PC-3 (cell line): Measurements from ENCODE around the gene ITPR3. TPM values are rescaled to one million over a fixed set of nuclear protein-coding genes. Genes with fewer than 3 reads are reported as not detected.
A peak's percentile ranks its signal among the peaks of the same experiment; 100 is the strongest.

Source experiments
- ATAC-seq: fragments of 200-7000 bp; cut with Tn5 transposase; 2 replicates; pipeline ENCODE4 v1.9.1; 2020; ENCODE audit warnings: mild to moderate bottlenecking, moderate library complexity
- BruUV-seq: library from RNA; stranded (reverse); fragments of 400-500 nt; replicated peaks from 2 replicates; lab custom pipeline; 2021; lab: Mats Ljungman, UMichigan
- CTCF ChIA-PET: fragments of 300-600 bp; sonication (Branson Sonifier 250); formaldehyde crosslinking; loops from one replicate; lab custom pipeline; 2022; ENCODE audit warnings: antibody characterized with exemption; lab: Charles Lee
- POLR2A ChIA-PET: fragments of 300-600 bp; sonication (Branson Sonifier 250); formaldehyde crosslinking; loops from one replicate; lab custom pipeline; 2022; ENCODE audit warnings: antibody characterized with exemption; ENCODE audit not compliant: unreplicated experiment; lab: Charles Lee
- DNase-seq: peaks from one replicate; pipeline ENCODE4 v3.0.0-alpha.2; 2015
- H2AFZ ChIP-seq: fragments of 300-600 bp; sonication (generic); 2 replicates; pipeline ENCODE4 v1.6.0; 2016; ENCODE audit warnings: antibody characterized with exemption, low read length
- H3F3A ChIP-seq: fragments of 300-600 bp; sonication (generic); one replicate; pipeline ENCODE4 v1.6.0; 2017; ENCODE audit warnings: antibody characterized with exemption, low read length, control low read depth, mild to moderate bottlenecking; ENCODE audit not compliant: unreplicated experiment
- H3K27ac ChIP-seq: fragments of 300-600 bp; sonication (generic); 2 replicates; pipeline ENCODE4 v1.5.1; 2016; ENCODE audit warnings: mild to moderate bottlenecking, low read length
- H3K27me3 ChIP-seq: fragments of 300-600 bp; sonication (generic); 2 replicates; pipeline ENCODE4 v1.6.1; 2016; ENCODE audit warnings: low read length, mixed read lengths
- H3K36me3 ChIP-seq: fragments of 300-600 bp; sonication (generic); 2 replicates; pipeline ENCODE4 v1.6.1; 2016; ENCODE audit warnings: low read depth, mixed run types, low read length, mixed read lengths
- H3K4me1 ChIP-seq: fragments of 300-600 bp; sonication (generic); 2 replicates; pipeline ENCODE4 v1.5.1; 2016; ENCODE audit warnings: low read length; ENCODE audit not compliant: insufficient read depth
- H3K4me2 ChIP-seq: fragments of 300-600 bp; sonication (generic); 2 replicates; pipeline ENCODE4 v1.6.0; 2016; ENCODE audit warnings: low read length
- H3K4me3 ChIP-seq: fragments of 300-600 bp; sonication (generic); 2 replicates; pipeline ENCODE4 v1.5.1; 2016; ENCODE audit warnings: mild to moderate bottlenecking, low read length, mixed read lengths
- H3K79me2 ChIP-seq: fragments of 300-600 bp; sonication (generic); 2 replicates; pipeline ENCODE4 v1.6.1; 2017; ENCODE audit warnings: low read length, mixed read lengths
- H3K9ac ChIP-seq: fragments of 300-600 bp; sonication (generic); 2 replicates; pipeline ENCODE4 v1.6.0; 2016; ENCODE audit warnings: mild to moderate bottlenecking, low read length
- H3K9me2 ChIP-seq: fragments of 300-600 bp; sonication (generic); replicated peaks from 2 replicates; pipeline ENCODE4 v1.6.1; 2016; ENCODE audit warnings: mixed run types, low read length, mixed read lengths
- H3K9me3 ChIP-seq: fragments of 300-600 bp; sonication (generic); 2 replicates; pipeline ENCODE4 v1.6.1; 2016; ENCODE audit warnings: low read length, mixed read lengths
- H4K20me1 ChIP-seq: fragments of 300-600 bp; sonication (generic); 2 replicates; pipeline ENCODE4 v1.6.1; 2016; ENCODE audit warnings: low read length, mixed read lengths
- EZH2 ChIP-seq: fragments of 300-600 bp; sonication (generic); IDR thresholded peaks from one replicate; pipeline ENCODE4 v1.6.1; 2017; ENCODE audit warnings: antibody characterized with exemption, mild to moderate bottlenecking, low read length; ENCODE audit not compliant: unreplicated experiment
- EZH2phosphoT487 ChIP-seq: fragments of 300-600 bp; sonication (generic); IDR thresholded peaks from 2 replicates; pipeline ENCODE4 v1.6.1; 2018; ENCODE audit warnings: mild to moderate bottlenecking, antibody characterized with exemption, low read length, borderline replicate concordance
- intact Hi-C: fragments of 100-400 bp; cut with micrococcal nuclease; formaldehyde crosslinking; loops from 2 replicates; pipeline ENCODE4 v1.9.0; 2023
- total RNA-seq: library from RNA; depleted of rRNA; stranded (reverse); fragments of >200 nt; gene quantifications from 2 replicates; pipeline ENCODE4 v1.2.3, GENCODE V29; 2014
- TF ChIP-seq, protein P1 (sequence below): fragments of 300-600 bp; sonication (generic); conservative IDR thresholded peaks from 2 replicates; pipeline ENCODE4 v1.5.1; 2017; ENCODE audit warnings: antibody characterized with exemption, low read depth, mild to moderate bottlenecking, low read length

ITPR3 gene
- total RNA-seq, 1 experiment from 2014 or later: 41.8 TPM

DNA sequence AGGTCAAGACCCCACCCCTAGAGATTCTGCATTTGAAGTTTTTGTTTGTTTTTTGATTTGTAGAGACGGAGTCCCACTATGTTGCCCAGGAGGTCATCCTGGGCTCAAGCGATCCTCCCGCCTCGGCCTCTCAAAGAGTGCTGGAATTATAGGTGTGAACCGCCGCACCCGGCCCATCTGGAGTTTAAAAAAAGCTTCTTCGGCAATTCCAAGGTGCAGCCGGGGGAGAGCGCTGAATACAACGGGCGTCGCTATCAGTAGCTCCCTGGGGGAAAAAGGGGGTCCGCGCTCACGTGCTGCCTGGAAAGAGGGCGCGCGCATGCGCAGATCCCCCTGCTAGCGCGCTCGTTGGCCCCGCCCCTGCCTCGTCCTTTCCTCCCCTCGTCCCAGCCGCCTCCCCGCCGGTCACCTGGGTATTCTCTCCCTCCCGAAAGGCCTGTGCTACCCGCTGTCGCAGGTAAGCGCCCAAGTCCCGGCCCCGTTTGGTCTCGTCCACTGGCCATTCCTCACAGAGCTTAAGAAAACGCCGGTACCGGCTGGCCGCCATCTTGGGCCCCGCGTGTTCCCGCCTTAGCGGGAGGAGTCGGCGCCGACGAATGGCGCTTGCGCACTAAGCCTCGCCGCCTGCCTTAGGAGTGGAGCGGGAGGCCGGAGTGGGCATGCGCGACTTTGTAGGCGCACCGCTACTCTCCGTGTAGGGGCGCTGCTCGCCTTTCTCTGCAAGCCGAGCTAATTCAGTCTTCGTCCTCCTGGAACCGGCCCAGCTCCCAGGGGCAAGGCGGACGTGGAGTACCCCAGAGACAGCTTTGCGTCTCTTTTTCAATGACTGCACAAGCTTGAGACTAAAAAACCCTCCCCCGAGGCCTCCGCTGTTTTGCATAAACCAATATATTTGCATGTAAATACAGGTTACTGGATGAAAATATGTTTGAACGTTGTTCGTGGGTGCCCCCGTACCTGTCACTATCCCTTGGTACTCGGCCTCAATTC, 90.3 kb downstream of the ITPR3 start, which contains the start of gene UQCC2:
UQCC2 (minus strand) TSS at position 561 of the 990 bp plus-strand sequence; CDS start at position 547, 14 bp downstream.
- TSS peak; percentile 61 for BruUV-seq
- Histone ChIP-seq H3F3A (no peaks in the 10 kb centered on the region), H3K4me3 (peak within 1 kb of the TSS; percentile 86), H3K9me3 (no peaks in the 10 kb centered on the region), H3K27me3 (no peaks in the 10 kb centered on the region), H3K4me2 (peak within 1 kb of the TSS; percentile 93), H3K36me3 (peaks cover 22% of the 10 kb centered on the region; the same call in 1 of the 2 replicates), H3K9me2 (no peaks in the 10 kb centered on the region), H3K79me2 (peaks cover 39% of the 10 kb centered on the region), H3K4me1 (peaks cover 24% of the 10 kb centered on the region), H4K20me1 (no peaks in the 10 kb centered on the region), H3K27ac (peak within 1 kb of the TSS; percentile 90), H3K9ac (peak within 1 kb of the TSS; percentile 99), H2AFZ (peak within 1 kb of the TSS; percentile 97)
- ATAC-seq (peak; percentile 93), DNase-seq (peak; percentile 98)
- TF ChIP-seq EZH2: no peak
- TF ChIP-seq, protein P1, sequence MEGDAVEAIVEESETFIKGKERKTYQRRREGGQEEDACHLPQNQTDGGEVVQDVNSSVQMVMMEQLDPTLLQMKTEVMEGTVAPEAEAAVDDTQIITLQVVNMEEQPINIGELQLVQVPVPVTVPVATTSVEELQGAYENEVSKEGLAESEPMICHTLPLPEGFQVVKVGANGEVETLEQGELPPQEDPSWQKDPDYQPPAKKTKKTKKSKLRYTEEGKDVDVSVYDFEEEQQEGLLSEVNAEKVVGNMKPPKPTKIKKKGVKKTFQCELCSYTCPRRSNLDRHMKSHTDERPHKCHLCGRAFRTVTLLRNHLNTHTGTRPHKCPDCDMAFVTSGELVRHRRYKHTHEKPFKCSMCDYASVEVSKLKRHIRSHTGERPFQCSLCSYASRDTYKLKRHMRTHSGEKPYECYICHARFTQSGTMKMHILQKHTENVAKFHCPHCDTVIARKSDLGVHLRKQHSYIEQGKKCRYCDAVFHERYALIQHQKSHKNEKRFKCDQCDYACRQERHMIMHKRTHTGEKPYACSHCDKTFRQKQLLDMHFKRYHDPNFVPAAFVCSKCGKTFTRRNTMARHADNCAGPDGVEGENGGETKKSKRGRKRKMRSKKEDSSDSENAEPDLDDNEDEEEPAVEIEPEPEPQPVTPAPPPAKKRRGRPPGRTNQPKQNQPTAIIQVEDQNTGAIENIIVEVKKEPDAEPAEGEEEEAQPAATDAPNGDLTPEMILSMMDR: peak; percentile 79
- CTCF ChIA-PET: interaction anchor here (0.5 to 1.7 kb wide), 21 partner anchors 8 to 1516 kb away, joined by 3 to 13 read pairs (median 4); partner anchors contain the start of genes BAK1 and SPDEF
- intact Hi-C loops: loop anchor here (1.0 to 2.0 kb wide), 2 partner anchors 33 to 51 kb away; no protein-coding TSS in a partner anchor
- POLR2A ChIA-PET: interaction anchor here (0.6 kb wide), 2 partner anchors 185 to 499 kb away, joined by 3 to 4 read pairs; no protein-coding TSS in a partner anchor

DNA sequence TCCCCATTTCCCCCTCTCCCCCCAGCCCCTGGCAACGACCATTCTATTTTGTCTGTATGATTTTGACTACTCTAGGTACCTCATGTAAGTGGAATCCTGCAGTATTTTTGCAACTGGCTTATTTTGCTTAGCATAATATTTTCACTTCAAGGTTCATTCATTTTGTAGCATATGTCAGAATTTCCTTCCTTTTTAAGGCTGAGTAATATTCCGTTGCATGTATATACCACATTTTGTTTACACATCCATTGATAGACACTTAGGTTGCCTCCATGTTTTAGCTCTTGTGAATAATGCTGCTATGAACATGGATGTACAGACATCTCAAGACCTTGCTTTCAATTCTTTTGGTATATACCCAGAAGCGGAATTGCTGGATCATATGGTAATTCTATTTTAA, 91.8 kb downstream of the ITPR3 start:
- Histone ChIP-seq H3K9ac (no peak overlapping the region), H3K4me2 (no peak overlapping the region), H3K79me2 (peaks cover 34% of the 10 kb centered on the region), H3K36me3 (peaks cover 18% of the 10 kb centered on the region; the same call in 1 of the 2 replicates), H3K9me2 (no peaks in the 10 kb centered on the region), H3K4me1 (peaks cover 34% of the 10 kb centered on the region), H2AFZ (no peak overlapping the region), H3K27ac (no peak overlapping the region), H3K4me3 (no peak overlapping the region), H4K20me1 (no peaks in the 10 kb centered on the region), H3K9me3 (no peaks in the 10 kb centered on the region), H3K27me3 (no peaks in the 10 kb centered on the region), H3F3A (no peaks in the 10 kb centered on the region)
- no TSS peak for BruUV-seq
- TF ChIP-seq EZH2phosphoT487 (no peak), EZH2 (no peak)
- TF ChIP-seq, protein P1: no peak
- ATAC-seq (no peak), DNase-seq (no peak)
- ChIA-PET CTCF (interaction anchor here (0.6 to 0.7 kb wide), 2 partner anchors 30 to 287 kb away, joined by 3 read pairs; no protein-coding TSS in a partner anchor), POLR2A (no interaction called here)
- intact Hi-C loops: loop anchor here (2.0 kb wide), 1 partner anchor 32 kb away; no protein-coding TSS in a partner anchor
